Natural killer cell (primary cell): Measurements from ENCODE around the gene PTH2. TPM values are rescaled to one million over a fixed set of nuclear protein-coding genes. Genes with fewer than 3 reads are reported as not detected.

ENCODE experiments used
- ATAC-seq, 3 donors: fragments of 150-1000 bp in 2 of 3; fragments of 200-7000 bp in 1 of 3; cut with Tn5 transposase; 1 replicate in 1 of 3; 2 replicates in 2 of 3; pipeline ENCODE4 v1.10.0; 2021; ENCODE audit warnings: mild to moderate bottlenecking in 2 of 3, moderate library complexity in 2 of 3
- DNase-seq, 2 donors: peaks; one replicate each; pipeline versions ENCODE4 v3.0.0 to v3.0.0-alpha.2; 2013 to 2021; ENCODE audit warnings: mixed read lengths in 1 of 2
- H3K27ac ChIP-seq: one replicate; pipeline ENCODE4 v1.5.1; 2013; ENCODE audit warnings: mild to moderate bottlenecking, low read length
- H3K27me3 ChIP-seq: one replicate; pipeline ENCODE4 v1.6.1; 2013; ENCODE audit warnings: low read length; ENCODE audit not compliant: control insufficient read depth, insufficient read depth
- H3K36me3 ChIP-seq: one replicate; pipeline ENCODE4 v1.6.1; 2013; ENCODE audit warnings: low read length; ENCODE audit not compliant: control insufficient read depth, insufficient read depth
- H3K4me1 ChIP-seq: one replicate; pipeline ENCODE4 v1.6.1; 2013; ENCODE audit warnings: low read length; ENCODE audit not compliant: control insufficient read depth, insufficient read depth
- H3K4me3 ChIP-seq: one replicate; pipeline ENCODE4 v1.5.1; 2013; ENCODE audit warnings: low read length
- H3K9me3 ChIP-seq: one replicate; pipeline ENCODE4 v1.6.1; 2013; ENCODE audit warnings: low read length; ENCODE audit not compliant: control insufficient read depth, insufficient read depth
- H3K27ac Mint-ChIP-seq, 2 donors: one replicate each; pipeline ENCODE4 v1.8.0; 2022; ENCODE audit warnings: mild to moderate bottlenecking in 2 of 2, mixed read lengths in 2 of 2, moderate library complexity in 1 of 2
- H3K27me3 Mint-ChIP-seq, 2 donors: one replicate each; pipeline ENCODE4 v1.8.0; 2022; ENCODE audit warnings: low read depth in 2 of 2, mixed read lengths in 2 of 2
- H3K36me3 Mint-ChIP-seq: one replicate; pipeline ENCODE4 v1.8.0; 2022; ENCODE audit warnings: mixed read lengths
- H3K4me1 Mint-ChIP-seq, 2 donors: one replicate each; pipeline ENCODE4 v1.8.0; 2022; ENCODE audit warnings: mixed read lengths in 2 of 2
- H3K4me3 Mint-ChIP-seq: one replicate; pipeline ENCODE4 v1.8.0; 2022; ENCODE audit warnings: mild to moderate bottlenecking, moderate library complexity, mixed read lengths
- H3K9me3 Mint-ChIP-seq, 2 donors: one replicate each; pipeline ENCODE4 v1.8.0; 2022; ENCODE audit warnings: mixed read lengths in 2 of 2
- WGBS: methylation state at CpG from one replicate; pipeline ENCODE4 v1.1.7; 2013; ENCODE audit warnings: missing lambda C conversion rate; ENCODE audit not compliant: insufficient coverage; 5-methylcytosine and 5-hydroxymethylcytosine counted together
- intact Hi-C: fragments of 100-400 bp; cut with micrococcal nuclease; formaldehyde crosslinking; loops from one replicate; pipeline ENCODE4 v1.14.2; 2022
- total RNA-seq, 4 donors: library from RNA; stranded (reverse); fragments of 120-200 nt in 1 of 4; gene quantifications; one replicate each; pipeline versions ENCODE4 v1.2.3 to v1.2.4, GENCODE V29; 2013 to 2022
- TF ChIP-seq, protein P1 (sequence below): fragments of 200-600 bp; IDR thresholded peaks from one replicate; pipeline ENCODE4 v1.8.0; 2022; ENCODE audit warnings: antibody characterized with exemption

Gene PTH2
- total RNA-seq, 3 donors from 2014 or later (not counting 1 experiment from before 2014, with no cell fraction given): not detected

DNA sequence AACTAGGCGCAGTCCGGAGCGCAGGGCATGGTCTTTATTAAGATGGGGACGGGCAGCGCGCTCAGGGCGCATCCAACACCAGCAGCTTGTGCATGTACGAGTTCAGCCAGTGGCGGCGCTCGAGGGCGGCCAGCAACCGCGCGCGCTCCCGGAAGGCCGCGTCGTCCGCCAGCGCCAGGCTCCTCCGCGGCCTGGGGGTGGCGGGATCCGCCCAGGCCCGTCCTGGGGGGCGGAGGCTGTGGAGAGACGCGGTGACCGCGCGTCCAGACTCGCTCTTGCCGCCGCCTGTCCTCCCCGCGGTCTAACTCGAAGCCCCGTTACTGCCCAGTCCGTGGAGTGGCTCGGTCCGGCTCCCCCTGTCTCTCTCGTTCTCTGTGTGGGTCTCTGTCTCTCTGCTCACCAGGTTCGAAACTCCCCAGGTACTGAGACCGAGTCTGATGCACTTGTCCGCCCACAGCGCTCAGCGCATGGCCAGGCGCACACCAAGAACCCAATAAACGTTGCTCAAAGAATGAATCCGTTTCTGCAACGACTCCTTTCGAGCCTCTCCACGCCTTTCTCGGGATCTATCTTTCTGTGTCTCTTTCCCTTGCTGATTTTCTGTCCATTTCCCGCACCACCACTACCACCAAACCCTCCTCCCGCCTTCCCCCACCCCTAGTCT lies 702 bp downstream of the PTH2 start:
- Mint-ChIP-seq H3K4me3 (peak overlapping the region; percentile 83), H3K27ac (peak overlapping the region in 1 of 2 donors; percentile 25), H3K9me3 (no peaks in the 10 kb centered on the region), H3K27me3 (peaks cover 85 to 99% of the 10 kb centered on the region in 2 donors), H3K36me3 (peaks cover 9% of the 10 kb centered on the region), H3K4me1 (peaks cover 50% of the 10 kb centered on the region in 2 donors)
- ATAC-seq (peak; percentile 78 to 91 (median 82)), DNase-seq (peak; percentile 62 to 70)
- no peaks in the 10 kb centered on the region for H3K36me3 ChIP-seq
- WGBS: 3% methylated on average over 58 of the region's 58 CpGs
- H3K9me3 ChIP-seq: no peaks in the 10 kb centered on the region
- H3K4me1 ChIP-seq: peaks cover 42% of the 10 kb centered on the region
- intact Hi-C loops: no loop called here
- H3K27me3 ChIP-seq: peaks cover 72% of the 10 kb centered on the region
- TF ChIP-seq, protein P1, sequence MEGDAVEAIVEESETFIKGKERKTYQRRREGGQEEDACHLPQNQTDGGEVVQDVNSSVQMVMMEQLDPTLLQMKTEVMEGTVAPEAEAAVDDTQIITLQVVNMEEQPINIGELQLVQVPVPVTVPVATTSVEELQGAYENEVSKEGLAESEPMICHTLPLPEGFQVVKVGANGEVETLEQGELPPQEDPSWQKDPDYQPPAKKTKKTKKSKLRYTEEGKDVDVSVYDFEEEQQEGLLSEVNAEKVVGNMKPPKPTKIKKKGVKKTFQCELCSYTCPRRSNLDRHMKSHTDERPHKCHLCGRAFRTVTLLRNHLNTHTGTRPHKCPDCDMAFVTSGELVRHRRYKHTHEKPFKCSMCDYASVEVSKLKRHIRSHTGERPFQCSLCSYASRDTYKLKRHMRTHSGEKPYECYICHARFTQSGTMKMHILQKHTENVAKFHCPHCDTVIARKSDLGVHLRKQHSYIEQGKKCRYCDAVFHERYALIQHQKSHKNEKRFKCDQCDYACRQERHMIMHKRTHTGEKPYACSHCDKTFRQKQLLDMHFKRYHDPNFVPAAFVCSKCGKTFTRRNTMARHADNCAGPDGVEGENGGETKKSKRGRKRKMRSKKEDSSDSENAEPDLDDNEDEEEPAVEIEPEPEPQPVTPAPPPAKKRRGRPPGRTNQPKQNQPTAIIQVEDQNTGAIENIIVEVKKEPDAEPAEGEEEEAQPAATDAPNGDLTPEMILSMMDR: peak; percentile 50
- no peak overlapping the region for H3K27ac ChIP-seq
- H3K4me3 ChIP-seq: no peak overlapping the region

GRCh38 chr19:49421878-49422202 lies 1.4 kb downstream of the PTH2 start:
- peak overlapping the region; percentile 21 for H3K4me3 Mint-ChIP-seq
- Histone ChIP-seq H3K36me3 (no peaks in the 10 kb centered on the region), H3K9me3 (no peaks in the 10 kb centered on the region), H3K4me1 (peaks cover 39% of the 10 kb centered on the region), H3K27me3 (peaks cover 68% of the 10 kb centered on the region), H3K4me3 (no peak overlapping the region), H3K27ac (no peak overlapping the region)
- no peaks in the 10 kb centered on the region for H3K9me3 Mint-ChIP-seq
- DNase-seq (no peak), ATAC-seq (no peak)
- H3K27me3 Mint-ChIP-seq: peaks cover 81 to 95% of the 10 kb centered on the region in 2 donors
- 33% methylated on average over 3 of the region's 3 CpGs for WGBS
- TF ChIP-seq, protein P1: no peak
- H3K27ac Mint-ChIP-seq: no peak overlapping the region
- H3K36me3 Mint-ChIP-seq: peaks cover 9% of the 10 kb centered on the region
- H3K4me1 Mint-ChIP-seq: peaks cover 44 to 47% of the 10 kb centered on the region in 2 donors
- intact Hi-C loops: no loop called here

DNA sequence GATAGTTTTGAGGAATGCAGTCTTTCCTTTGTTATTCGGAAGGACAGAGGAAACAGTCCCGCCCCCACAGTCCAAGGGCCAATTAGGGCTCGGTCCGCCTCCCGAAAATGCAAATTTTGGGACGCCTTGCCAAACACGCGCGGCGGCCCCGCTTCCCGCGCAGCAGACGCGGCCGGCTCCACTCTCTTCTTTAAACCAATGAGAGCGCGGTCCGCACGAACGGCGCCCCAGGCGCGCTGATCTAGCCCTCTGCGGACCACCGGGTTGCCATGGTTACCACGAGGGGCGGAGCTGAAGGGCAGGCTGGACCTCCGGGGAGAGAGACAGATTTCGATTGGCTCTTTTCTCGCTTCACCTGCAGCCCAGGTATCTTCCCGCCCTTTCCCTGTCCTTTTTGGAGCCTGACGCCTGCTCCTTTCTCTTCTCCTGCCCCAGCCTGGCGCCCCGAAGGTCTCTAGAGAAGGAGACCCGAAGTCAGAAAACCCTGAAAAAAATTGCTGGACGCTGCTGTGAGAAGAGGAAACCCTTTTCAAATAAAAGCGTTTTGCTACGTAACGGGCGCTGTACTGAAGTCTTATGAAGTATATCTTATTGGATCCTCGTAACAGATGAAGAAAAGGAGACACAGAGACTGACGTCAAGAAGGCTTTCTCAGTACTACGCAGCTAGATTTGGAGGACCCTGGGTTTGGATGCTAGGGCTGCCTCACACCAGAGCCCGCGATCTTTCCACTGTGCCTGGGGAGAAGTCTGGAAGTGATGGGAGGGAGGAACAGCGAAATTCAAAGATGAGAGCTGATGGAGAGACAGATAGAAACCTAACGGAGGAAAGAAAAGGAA lies 2.0 kb downstream of the PTH2 start:
- H3K36me3 Mint-ChIP-seq: peaks cover 9% of the 10 kb centered on the region
- ATAC-seq (peak in 1 of 3 donors; percentile 51), DNase-seq (peak in 1 of 2 donors; percentile 59)
- peaks cover 76 to 89% of the 10 kb centered on the region in 2 donors for H3K27me3 Mint-ChIP-seq
- Histone ChIP-seq H3K27me3 (peaks cover 62% of the 10 kb centered on the region), H3K4me3 (no peak overlapping the region), H3K9me3 (no peaks in the 10 kb centered on the region), H3K27ac (no peak overlapping the region), H3K36me3 (no peaks in the 10 kb centered on the region), H3K4me1 (peaks cover 36% of the 10 kb centered on the region)
- intact Hi-C loops: no loop called here
- H3K9me3 Mint-ChIP-seq: no peaks in the 10 kb centered on the region
- H3K4me3 Mint-ChIP-seq: peak overlapping the region; percentile 21
- H3K4me1 Mint-ChIP-seq: peaks cover 38 to 41% of the 10 kb centered on the region in 2 donors
- TF ChIP-seq, protein P1: no peak
- 8% methylated on average over 48 of the region's 48 CpGs for WGBS
- no peak overlapping the region for H3K27ac Mint-ChIP-seq
